NCI-H2081 treated with DMSO at 0.1 percent for 48 hours (cell line): ENCODE data around the gene ISCA2.

ENCODE experiments used
- DNase-seq: peaks from one replicate; lab custom pipeline; 2025; lab: John Stamatoyannopoulos, UW

The ISCA2 gene

GRCh38 chr14:74483321-74483720 lies 10.2 kb upstream of the ISCA2 start:
- DNase-seq: no peak

- no peak for DNase-seq
Observed at GRCh38 chr14:74486164-74486563, 7.4 kb upstream of the ISCA2 start.

- DNase-seq: no peak
Observed at GRCh38 chr14:74488786-74489397, 4.7 kb upstream of the ISCA2 start.

- no peak for DNase-seq
Observed at GRCh38 chr14:74490486-74490885, 3.1 kb upstream of the ISCA2 start.

- no peak for DNase-seq
Observed at GRCh38 chr14:74491956-74492775, 1.4 kb upstream of the ISCA2 start.

- DNase-seq: no peak
Observed at GRCh38 chr14:74492776-74493342, 706 bp upstream of the ISCA2 start, which contains the start of gene NPC2. Gene NPC2, minus strand, starts transcription at chr14:74493305. Its CDS starts 31 bp downstream, at chr14:74493274.

- no peak for DNase-seq
Observed at GRCh38 chr14:74495356-74495755, 1.8 kb downstream of the ISCA2 start.

- no peak for DNase-seq
Observed at GRCh38 chr14:74500417-74501134, 7.0 kb downstream of the ISCA2 start.

- DNase-seq: no peak
Observed at GRCh38 chr14:74501135-74501614, 7.6 kb downstream of the ISCA2 start.

- no peak for DNase-seq
Observed at GRCh38 chr14:74501691-74502090, 8.1 kb downstream of the ISCA2 start.

GRCh38 chr14:74502236-74503019 lies 8.9 kb downstream of the ISCA2 start:
- no peak for DNase-seq

- DNase-seq: no peak
Observed at GRCh38 chr14:74503291-74503937, 9.8 kb downstream of the ISCA2 start.

- no peak for DNase-seq
Observed at GRCh38 chr14:74503938-74504335, 10.4 kb downstream of the ISCA2 start.

- DNase-seq: no peak
Observed at GRCh38 chr14:74504412-74504811, 10.8 kb downstream of the ISCA2 start.

- no peak for DNase-seq
Observed at GRCh38 chr14:74504874-74505720, 11.5 kb downstream of the ISCA2 start.

GRCh38 chr14:74505831-74506230 lies 12.3 kb downstream of the ISCA2 start:
- DNase-seq: no peak

GRCh38 chr14:74506411-74506851 lies 12.9 kb downstream of the ISCA2 start:
- no peak for DNase-seq

- no peak for DNase-seq
Observed at GRCh38 chr14:74507085-74507484, 13.5 kb downstream of the ISCA2 start.

GRCh38 chr14:74507840-74508239 lies 14.3 kb downstream of the ISCA2 start:
- no peak for DNase-seq

- DNase-seq: no peak
Observed at GRCh38 chr14:74508292-74508731, 14.7 kb downstream of the ISCA2 start.
